ENCODE data around the gene FARP1.
"Not testable (repeated sequence)": the region's sequence is repeated elsewhere in the genome, so short reads cannot be mapped to it uniquely, and the experiment has no call there.

The FARP1 gene

GRCh38 chr13:98264877-98265276, 122.0 kb downstream of the FARP1 start:
- no peak for DNase-seq (ENCODE audit: low spot score)
- ChIA-PET POLR2A (ENCODE audit: low non-redundant PET) (no interaction called here), CTCF (no interaction called here)
- H3K27ac ChIP-seq: no peak overlapping the region
- TF ChIP-seq CTCF (conservative IDR thresholded peaks at IDR 0.05; ENCODE audit: low read depth): no peak

GRCh38 chr13:98265692-98266551, 123.0 kb downstream of the FARP1 start:
- DNase-seq (ENCODE audit: low spot score): no peak
- POLR2A ChIA-PET (ENCODE audit: low non-redundant PET): no interaction called here
- no peak for TF ChIP-seq CTCF (conservative IDR thresholded peaks at IDR 0.05; ENCODE audit: low read depth)
- no peak overlapping the region for H3K27ac ChIP-seq
- CTCF ChIA-PET: no interaction called here

- no peak overlapping the region for H3K27ac ChIP-seq
- no peak for TF ChIP-seq CTCF (conservative IDR thresholded peaks at IDR 0.05; ENCODE audit: low read depth)
- ChIA-PET POLR2A (ENCODE audit: low non-redundant PET) (no interaction called here), CTCF (interaction anchor here (0.6 kb wide), 1 partner anchor 116 kb away, joined by 3 read pairs; no protein-coding TSS in a partner anchor)
- DNase-seq (ENCODE audit: low spot score): no peak
These were observed 124.4 kb downstream of the FARP1 start for GRCh38 chr13:98267080-98267912.

- ChIA-PET POLR2A (ENCODE audit: low non-redundant PET) (no interaction called here), CTCF (no interaction called here)
- TF ChIP-seq CTCF (conservative IDR thresholded peaks at IDR 0.05; ENCODE audit: low read depth): no peak
- no peak overlapping the region for H3K27ac ChIP-seq
- no peak for DNase-seq (ENCODE audit: low spot score)
These were observed 126.5 kb downstream of the FARP1 start for GRCh38 chr13:98269386-98269785.

GRCh38 chr13:98270819-98271218, 127.9 kb downstream of the FARP1 start:
- ChIA-PET POLR2A (ENCODE audit: low non-redundant PET) (no interaction called here), CTCF (no interaction called here)
- DNase-seq (ENCODE audit: low spot score): no peak
- no peak overlapping the region for H3K27ac ChIP-seq
- TF ChIP-seq CTCF (conservative IDR thresholded peaks at IDR 0.05; ENCODE audit: low read depth): no peak

GRCh38 chr13:98271646-98272045, 128.8 kb downstream of the FARP1 start:
- POLR2A ChIA-PET (ENCODE audit: low non-redundant PET); DNase-seq (ENCODE audit: low spot score); H3K27ac ChIP-seq; CTCF ChIA-PET: not testable (repeated sequence)
